Bone marrow (tissue), 2 donors: Measurements from ENCODE around the gene ARHGEF19.
"Not testable (repeated sequence)": the region's sequence is repeated elsewhere in the genome, so short reads cannot be mapped to it uniquely, and the experiment has no call there.

Source experiments
- DNase-seq, 2 donors: peaks; one replicate each; lab custom pipeline; 2025; lab: John Stamatoyannopoulos, UW

ARHGEF19 gene

DNA sequence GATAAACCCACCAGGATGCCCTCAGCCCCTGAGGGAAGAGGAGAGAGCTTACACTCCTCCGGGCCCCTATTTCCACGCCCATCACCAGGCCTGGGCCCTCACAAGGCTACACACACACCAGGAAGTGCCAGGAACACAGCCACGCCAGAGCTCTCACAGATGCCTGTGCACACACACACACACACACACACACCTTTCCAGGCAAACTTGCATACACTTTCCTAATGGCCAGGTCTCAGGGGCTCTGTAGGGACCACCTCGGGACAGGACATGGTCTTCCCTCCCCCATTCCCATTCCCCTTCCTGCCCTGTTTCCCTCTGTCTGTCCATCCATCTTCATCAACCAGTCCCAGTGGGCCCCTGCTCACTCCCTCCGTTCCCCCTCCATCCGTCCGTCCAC lies 46.9 kb downstream of the ARHGEF19 start:
- no peak for DNase-seq

DNA sequence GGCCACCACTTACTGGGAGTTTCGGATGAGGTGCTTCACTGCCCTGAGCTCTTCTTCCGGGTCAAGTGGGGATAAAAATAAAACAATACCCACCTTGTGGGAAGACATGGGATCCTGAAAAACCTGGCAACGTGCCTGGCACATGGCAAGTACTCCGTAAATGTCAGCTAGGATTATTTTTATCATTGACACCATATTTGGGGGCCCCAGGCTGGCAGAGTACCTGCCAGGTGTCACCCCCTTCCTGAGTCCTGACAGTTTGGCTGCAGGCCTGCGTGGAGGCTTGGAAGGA lies 47.4 kb downstream of the ARHGEF19 start:
- DNase-seq = no peak

DNA sequence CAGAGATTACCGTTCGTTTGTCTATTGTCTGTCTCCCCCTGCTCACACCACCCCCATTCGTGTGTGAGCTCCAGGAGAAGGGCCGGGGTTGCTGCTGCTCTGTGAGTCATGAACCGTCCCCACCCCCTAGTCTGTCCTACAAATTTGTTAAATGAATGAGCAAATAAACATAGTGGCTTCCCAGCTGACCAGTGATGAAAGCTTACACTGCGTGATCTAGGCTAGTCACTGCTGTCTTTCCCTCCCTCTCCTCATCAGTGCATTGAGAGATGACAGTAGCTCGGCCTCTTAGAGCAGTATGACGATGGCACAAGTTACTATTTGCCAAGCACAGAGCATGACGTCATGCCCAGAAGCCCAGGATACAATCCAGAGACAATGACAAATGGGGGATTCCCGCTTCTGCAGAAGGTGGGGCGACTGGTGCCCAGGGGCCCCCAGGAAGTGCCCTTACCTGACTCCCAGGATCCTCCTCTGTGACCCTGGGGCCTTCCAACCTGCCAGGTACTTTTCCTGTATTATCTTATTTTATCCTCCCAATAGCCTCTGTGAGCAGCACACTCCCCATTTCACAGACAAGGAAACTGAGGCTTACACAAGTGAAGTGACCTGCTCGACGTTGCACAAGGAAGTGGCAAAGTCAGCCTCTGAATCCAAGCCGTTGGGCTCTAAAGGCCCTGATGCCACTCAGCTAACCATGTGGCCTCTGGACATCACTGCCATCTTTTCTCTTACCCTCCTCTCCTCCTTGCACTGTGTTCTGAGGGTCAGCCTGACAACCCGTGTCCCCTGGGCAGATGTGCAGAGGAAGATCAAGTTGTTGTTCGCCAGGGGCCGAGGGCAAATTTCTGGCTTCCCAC lies 48.0 kb downstream of the ARHGEF19 start:
- DNase-seq = no peak

DNA sequence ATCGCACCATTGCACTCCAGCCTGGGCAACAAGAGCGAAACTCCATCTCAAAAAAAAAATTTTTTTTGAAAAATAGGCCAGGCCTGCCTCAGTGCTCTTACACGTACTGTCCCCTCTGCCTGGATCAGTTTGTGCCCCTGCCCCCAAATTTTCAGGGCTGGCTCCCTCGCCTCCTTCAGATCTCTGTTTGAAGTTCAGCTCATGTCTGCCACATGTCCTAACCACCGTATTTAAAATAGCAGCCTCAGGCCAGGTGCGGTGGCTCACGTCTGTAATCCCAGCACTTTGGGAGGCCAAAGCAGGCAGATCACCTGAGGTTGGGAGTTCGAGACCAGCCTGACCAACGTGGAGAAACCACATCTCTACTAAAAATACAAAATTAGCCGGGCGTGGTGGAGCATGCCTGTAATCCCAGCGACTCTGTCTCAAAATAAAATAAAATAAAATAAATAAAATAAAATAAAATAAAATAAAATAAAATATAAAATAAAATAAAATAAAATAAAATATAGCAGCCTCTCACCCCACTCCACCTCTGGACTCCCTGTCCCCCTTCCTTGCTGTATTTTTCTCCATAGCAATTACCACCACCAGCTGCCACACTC lies 48.7 kb downstream of the ARHGEF19 start:
- DNase-seq = not testable (repeated sequence)

DNA sequence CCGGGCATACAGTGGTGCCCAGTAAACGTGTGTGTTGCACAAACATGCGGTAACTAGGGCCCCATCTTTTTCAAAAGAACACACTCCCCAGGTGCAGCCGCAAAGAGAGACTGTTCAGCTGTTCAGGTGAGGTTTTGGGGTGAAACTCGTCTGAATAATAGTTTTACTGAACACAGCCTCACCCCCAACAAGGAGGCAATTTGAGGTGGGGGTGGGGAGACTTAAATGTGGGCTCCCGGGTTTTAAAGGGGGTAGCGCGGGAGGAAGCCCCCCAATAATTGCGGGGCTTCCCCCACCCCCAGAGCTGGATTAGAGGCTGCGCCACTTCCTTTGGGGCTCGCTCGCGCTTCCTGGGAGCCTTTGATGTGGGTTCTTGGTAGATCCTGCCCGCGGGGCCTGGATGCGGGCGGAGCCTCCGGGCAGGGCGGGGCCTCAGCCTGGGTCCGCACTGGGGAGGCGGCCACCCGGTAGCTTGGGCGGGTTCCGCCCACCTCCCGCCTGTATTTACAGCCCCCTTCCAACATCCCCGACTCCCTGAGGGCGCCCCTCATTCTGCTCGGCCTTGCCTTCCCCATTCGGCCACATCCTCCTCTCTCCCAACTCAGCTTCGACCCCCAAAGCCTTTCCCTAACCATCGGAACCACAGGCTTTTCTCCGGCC lies 50.2 kb downstream of the ARHGEF19 start:
- no peak for DNase-seq

DNA sequence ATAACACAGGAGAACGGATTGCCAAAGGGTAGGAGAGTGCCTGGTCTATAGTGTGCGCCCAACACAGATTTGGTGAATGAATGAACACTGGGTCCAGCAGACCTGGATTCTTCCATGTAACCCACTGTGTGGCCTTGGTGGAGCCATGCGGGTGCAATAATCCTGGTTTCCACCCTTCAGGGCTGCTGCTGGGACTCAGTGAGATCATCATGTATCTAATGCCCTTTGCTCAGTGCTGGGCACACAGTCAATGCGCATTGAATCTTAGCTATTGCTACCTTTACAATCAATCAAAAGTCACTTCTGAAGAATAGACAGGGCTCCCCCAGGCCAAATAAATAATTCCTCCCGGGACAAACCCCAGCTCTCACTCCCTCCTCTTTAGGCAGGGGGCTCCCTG lies 50.7 kb downstream of the ARHGEF19 start:
- DNase-seq = no peak

DNA sequence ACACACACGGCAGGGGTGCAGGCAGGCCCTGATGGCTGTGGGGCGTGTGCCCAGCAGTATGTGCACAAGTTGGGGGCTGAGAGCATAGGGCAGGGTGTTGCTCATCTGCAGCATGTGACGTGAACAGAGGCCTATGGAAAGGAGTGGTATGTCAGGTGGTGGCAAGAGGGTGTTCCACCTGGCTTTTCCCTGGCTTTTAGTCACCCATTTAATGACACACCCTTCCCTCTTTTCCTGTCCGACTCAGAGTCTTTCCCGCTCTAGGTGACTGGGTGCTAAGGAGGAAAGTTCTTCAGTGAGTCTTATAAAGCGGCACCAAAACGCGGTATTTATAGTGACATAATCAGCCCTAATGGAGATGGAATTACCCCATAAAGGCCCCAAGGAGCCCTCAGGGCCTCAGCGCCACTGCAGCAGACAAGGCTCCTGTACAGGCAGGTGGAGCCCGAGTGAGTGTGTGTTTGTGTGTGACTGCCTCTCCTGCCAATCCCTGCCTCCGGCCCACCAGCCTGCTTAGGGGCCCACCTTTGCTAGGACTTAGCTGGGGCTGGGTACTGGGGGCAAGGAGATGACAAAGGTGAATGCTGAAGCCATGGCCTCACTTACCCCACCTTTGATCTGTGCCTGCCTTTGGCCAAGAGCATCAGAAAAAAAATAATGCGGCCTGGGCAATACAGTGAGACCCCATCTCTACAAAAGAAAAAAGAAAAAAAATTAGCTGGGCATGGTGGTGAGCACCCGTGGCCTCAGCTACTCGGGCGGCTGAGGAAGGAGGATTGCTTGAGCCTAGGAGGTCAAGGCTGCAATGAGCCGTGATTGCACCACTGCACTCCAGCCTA lies 53.2 kb downstream of the ARHGEF19 start:
- DNase-seq = no peak

DNA sequence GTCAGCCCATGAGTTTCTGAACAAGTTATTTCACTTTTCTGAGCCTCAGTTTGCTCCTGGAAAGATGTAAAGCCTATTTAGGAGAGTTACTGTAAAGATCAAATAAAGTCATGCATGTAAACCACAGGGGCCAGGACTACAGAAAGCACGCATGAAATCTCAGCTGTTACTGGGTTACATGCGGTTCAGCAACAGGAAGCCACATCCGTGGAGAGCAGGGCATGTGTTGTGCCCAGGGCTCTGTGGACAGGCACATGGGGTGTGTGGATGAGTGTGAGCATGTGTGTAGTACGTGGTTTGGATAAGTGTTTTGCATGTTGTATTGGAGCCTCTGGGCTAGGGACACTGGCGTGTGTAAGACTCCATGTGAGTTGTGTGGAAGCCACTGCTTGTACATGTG lies 54.4 kb downstream of the ARHGEF19 start:
- no peak for DNase-seq

DNA sequence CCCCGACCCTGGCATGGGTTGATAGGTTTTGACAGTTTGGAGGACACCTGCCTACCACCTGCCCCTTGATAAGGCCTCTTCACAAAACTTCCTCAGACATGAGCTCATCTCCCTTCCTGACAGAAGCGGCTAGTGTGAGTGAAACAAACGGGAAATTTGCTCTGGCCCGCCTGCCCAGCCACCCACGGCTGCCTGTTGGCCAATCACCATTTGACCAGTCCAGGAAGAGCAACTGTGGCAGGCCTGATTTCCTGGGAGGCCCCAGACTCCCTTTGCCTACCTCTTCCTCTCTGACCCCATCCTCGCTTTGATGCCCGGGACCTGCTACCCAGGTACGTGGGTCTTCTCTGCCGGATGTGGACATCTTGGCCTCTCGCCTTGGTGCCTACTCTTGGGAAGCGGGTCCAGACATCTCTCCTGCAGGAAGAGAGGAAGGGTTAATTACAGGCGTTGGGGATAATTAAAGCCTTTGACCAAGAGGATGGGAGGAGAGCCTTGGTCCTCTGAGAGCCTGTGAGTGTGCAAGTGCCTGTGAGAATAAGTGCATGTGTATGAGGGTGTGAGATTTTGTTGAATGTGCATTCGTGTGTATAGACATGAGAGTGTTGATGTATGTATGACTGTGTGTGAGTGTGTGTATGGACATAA lies 55.5 kb downstream of the ARHGEF19 start:
- no peak for DNase-seq

DNA sequence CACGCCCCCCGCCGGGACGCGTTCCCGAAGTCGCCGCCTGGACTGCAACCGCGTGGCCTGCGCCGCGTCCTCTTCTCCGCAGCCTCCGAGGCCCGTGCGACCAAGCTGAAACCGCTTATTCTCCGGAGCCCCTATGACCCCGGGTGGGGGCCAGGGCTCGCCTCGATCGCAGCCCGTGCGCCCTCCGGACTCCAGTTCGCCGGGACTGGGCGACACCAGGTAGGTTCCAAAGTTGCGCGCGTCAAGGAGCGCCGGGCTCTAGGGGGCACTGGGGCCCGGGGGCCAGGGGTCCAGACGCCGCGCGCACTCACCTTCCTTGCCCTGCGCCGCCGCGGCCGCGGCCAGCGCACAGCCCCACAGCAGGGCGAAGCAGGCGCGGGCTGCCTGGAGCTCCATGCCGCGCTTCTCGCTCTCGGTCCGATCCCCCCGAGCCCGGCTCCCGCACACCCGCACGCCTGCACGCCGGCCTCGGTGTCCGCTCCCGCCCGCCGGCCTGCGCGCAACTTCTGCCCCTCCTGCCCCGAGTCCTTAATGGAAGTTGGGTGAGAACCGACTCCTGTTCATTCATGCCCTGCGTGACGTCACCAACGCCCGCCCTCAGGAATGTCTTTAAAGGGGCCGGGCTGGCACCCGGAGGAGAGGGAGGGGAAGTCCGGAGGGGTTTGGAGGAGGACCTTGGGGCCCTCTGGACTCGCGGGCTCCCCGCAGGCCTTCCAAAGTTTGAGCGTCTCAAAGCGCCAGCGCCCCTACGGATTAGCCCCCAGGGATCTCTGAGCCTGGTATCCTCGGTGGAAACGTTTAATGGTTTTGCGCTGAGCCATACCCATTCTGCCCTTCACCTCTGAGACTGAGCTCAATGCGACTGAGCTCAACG lies 56.7 kb downstream of the ARHGEF19 start, which contains the start of gene EPHA2:
EPHA2 (minus strand) TSS at position 533 of the 874 bp plus-strand sequence; CDS start at position 396, 137 bp downstream.
- DNase-seq = no peak

DNA sequence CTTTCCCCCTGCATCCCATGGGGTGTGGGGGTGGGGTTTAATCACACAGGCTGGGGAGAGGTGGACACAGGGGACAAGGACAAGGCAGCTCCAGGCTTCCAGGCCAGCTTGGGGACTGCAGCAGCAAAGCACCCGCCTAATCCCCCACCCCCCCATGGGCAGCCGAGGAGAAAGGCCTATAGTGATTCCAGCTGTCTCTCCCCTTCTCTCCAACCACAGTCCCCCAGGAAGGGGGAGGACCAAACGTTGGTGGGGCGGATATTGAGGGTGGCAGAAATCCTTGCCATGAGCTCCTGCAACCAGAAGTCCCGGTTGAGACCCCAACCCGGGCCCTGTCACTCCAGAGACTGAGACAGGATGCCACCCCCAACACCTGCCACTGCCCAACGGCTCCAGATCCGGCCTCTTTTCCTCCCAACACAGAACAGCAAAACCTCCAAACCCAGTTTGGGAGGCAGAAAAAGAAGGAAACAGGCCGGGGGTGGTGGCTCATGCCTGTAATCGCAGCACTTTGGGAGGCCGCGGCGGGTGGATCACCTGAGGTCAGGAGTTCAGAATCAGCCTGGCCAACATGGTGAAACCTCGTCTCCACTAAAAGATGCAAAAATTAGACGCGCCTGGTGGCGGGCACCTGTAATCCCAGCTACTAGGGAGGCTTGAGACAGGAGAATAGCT lies 58.3 kb downstream of the ARHGEF19 start:
- DNase-seq = no peak

DNA sequence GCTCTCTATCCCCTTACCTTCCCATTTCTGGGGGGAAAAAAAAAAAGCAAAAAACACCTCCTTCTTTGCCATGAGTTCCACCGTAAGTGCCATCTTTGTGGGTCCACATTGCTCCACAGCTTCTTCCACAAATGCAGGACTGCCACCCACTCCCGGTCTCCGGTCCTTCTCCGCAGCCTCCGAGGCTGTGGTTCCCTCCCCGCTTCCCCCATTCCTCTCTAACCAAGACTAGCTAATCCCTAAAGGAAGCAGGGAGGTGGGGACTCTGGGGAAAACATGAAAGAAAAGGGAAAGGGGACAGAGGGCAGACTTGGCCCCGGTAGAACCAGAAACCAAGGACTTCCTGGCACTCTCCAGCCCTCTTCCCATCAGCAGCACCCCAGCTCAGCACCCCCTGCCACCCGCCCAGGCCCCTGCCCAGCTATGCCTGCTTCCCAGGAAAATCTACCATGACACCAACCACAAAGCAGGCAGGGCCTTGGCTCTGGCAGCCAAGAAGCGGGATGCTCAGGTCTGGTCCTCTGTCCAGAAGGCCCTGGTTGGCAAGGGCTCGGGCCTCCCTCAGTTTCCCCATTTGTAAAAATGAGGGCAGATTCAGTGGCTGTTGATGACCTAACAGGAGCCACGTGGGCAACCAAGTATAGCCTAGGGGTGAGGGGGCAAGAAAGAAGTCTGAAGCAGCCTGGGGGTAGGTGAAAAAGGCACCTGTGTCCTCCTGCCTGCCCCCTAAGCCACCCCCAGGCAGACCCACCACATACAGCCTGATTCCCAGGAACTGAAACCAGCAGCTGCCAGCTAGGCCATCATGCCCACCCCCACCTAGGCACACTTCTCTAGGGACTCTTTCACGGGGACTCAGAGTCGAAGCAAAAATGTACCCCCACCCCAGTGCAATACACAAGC lies 59.1 kb downstream of the ARHGEF19 start:
- no peak for DNase-seq

DNA sequence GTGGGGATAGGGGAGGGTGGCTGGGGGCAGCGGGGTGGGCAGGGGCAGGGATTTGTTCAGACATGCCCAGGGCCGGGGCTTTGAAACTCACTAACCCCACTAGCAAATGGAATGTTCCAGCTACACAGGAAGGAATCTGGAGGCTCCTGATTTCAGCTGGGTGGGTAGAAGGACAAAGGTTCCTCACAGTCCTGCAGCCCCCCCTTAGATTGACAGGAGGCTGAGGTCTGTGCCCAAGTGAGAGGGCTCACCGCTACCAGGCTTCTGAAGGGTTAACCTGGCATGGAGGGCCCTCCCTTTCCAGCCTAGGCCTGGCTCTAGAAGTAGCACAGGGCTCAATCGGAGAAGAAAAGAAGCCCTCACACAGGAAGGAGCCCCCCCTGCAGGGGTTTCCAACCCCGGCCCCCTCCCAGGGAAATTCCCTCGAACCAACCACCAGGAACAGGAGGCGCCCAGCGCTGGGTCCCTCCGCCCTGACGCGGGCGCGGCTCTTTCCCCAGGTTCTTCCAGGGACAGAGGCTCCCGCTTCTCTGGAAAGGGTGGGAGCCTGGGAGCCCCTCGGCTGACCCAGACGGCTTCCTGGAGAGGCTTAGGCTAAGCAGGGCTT lies 59.9 kb downstream of the ARHGEF19 start:
- DNase-seq = no peak

DNA sequence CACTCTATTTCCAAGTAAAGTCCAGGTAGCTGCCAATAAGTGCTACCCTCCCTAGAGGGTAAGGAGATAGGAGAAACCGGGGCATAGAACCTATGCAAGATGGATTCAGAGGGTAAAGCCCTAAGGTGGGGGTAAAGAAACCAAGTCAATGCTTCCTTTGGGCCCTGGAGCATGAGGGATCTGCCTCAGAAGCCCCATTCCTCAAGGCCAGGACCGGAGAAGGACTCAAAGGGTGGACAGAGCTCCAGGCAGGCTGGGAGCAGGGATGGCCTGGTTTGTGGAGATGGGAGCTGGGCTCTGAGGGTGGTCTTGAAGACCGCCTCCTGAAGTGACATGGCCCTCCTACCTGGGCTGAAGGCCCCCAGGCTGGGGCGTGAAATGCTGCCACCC lies 60.5 kb downstream of the ARHGEF19 start:
- no peak for DNase-seq

DNA sequence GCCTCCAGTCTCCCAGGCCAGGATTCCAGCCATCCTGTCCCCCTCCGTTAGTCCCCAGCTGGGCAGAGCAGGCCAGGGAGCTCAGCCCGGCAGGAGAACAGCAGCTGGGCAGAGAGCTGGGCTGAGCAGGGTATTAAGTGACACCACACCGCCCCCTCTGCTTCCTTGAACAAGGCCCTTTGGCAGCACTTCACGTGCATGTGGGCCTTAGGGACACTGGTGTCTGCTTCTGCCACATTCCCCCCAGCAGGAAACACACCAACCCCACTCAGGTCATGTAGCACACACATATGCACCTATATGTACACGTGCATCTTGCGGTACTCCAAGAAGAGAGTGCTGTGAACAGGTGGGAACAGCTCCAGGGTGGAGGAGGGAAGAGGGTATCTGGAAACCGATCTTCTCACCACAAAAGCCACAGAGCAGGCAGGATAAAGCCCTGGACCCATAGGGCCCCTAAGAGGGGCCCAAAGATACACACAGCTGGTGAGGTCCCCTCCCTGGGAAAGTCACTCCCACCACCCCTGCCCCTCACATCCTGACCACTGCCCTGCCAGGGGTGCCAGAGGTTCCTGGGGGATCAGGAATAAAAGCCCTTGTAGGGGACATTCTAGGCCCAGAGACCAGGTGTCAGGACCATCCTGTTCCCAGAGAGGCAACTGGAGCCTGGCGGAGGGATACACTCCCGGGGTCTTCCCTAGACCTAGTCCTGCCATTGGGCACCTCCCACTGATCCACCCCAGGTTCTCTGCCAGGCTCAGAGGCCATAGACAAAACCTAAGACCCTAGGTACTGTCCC lies 61.1 kb downstream of the ARHGEF19 start:
- no peak for DNase-seq

DNA sequence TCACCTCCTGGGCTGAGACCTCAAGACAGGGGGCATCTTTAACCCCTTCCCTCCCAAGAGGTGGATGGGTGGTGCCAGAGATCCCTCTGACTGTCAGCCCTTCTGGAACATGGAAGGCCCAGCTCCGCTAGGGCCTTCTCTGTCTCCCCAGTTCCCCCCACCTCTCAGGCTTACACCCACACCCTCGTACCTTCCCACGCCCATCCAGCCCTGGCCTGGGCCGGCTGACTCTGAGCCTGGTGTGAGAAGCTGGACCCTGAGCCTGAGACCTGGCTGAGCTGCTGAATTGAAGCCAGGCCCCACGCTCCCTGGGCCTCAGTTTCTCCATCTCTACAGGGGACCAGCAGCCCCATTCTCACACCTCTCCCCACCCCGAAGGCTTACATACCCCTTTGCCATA lies 61.9 kb downstream of the ARHGEF19 start:
- DNase-seq = no peak

DNA sequence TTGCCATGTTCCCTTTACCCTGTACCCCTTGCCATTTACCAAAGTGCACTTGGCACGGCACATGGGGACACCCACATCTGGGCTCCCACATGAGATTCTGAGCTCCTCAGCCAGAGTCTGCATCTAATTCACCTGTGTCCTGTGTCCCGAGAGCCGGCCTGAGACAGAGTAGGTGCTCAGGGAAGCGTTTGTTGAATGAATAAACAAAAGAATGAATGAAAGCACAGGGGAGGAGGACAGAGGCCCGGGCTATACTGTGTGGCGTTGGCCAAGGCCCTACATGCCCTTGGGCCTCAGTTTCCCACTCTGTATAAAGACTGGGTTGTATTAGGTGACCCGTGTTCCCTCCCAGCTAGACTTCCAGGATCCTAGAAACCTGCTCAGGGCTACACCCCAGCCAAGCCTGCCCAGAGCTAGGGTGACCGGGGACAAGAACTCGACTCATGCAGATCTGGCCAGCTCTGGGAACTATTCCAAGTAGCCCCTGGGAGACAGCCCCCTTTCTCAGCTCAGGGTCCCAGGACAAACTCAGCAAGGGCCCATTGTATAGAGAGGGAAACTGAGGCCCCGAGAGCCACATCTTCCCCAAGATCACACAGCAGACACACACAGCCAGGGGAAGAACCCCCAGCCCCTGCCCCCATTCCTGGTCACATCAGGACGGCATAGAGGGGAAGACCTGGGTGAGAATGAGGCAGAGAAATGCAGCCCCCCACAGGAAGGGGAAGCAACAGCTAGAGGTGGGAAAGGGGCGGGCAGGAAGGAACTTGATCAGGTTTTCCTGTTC lies 62.6 kb downstream of the ARHGEF19 start:
- no peak for DNase-seq
